ENCODE data around the gene BIRC7.

The BIRC7 gene

DNA sequence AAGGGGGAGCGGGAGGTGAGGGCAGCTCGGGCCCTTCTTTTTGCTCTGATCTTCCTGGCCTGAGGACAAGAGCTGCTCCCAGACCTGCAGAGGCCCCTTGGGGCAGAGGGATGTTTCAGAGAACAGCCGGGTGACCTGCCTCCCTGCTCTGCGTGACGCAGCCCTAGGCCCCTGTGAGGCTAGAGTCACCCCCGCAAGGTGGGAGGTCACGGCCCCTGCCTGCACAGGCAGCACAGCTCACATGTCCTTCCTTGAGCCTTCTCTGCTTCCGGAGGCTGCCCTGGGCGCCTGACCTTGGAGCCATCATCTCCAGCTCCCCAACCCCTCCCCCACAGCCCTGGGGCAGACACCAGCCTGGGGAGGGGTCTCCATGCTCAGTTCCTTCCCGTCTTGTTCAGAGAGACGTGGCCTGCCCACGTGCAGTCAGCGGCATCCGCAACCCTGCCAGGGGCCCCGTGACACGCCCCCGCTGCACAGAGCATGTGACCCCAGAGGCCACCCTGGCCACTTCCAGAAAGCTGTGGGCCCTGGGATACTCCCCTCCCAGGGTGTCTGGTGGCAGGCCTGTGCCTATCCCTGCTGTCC, at the start of gene BIRC7:
BIRC7 (plus strand) TSS at position 507 of the 585 bp plus-strand sequence. CDS start 192 bp downstream, outside the sequence.
- DNase-seq: no peak

GRCh38 chr20:63186084-63186483, 49.6 kb upstream of the BIRC7 start:
- DNase-seq: no peak

- DNase-seq: no peak
Observed at GRCh38 chr20:63186528-63187316, 49.0 kb upstream of the BIRC7 start.

DNA sequence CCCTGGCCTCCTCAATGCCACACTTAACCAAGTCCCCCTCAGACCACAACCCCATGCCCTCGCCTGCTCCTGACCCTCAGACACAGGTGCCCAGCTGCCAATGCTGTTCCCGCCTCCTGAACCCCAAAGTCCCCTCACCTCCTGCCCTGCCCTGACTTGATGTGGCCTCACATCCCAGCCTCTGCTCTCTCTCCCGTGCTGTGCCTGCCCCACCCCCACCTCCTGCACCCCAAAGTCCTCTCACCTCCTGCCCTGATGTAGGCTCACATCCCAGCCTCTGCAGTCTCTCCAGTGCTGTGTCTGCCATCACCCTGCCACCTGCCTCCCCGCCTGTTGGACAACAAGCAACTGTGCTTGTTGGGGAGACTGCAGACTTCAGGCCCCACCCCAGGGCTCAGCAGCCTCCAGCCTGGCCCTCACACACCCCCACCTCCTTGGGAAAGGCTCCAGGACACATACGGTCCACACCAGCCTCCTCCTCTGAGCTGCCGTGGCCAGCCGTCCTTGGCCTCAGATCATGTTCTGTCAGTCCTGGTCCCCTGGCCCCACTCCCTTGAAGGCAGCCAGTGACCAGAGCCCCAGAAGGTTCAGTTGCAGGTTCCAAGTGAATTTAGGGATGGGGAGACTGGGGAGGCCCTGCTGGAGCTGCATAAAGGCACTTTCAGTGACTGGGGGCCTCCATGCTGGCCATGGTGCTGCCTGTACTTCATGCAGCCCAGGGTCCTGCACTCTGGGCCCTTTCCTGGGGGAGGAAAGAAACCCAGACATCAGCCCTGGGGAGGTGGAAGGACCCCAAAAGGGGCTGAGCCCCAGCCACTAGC, 48.2 kb upstream of the BIRC7 start:
- DNase-seq: no peak

DNA sequence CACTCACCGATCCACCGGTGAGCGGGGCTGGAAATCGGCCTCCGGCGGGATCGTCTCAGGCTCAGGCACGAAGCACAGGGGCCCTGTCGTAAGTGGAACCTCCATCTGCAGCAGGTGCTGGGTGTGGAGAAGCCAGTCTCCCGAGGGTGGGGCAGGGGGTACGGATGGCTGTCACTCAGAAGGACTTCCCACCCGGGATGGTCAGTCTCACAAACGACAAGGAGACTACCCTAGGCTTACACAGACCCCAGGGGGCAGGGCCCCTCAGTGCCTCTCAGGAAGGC, 47.6 kb upstream of the BIRC7 start:
- DNase-seq: no peak

- DNase-seq: no peak
Observed at GRCh38 chr20:63188641-63189321, 46.9 kb upstream of the BIRC7 start.

GRCh38 chr20:63189322-63189642, 46.4 kb upstream of the BIRC7 start:
- DNase-seq: no peak

DNA sequence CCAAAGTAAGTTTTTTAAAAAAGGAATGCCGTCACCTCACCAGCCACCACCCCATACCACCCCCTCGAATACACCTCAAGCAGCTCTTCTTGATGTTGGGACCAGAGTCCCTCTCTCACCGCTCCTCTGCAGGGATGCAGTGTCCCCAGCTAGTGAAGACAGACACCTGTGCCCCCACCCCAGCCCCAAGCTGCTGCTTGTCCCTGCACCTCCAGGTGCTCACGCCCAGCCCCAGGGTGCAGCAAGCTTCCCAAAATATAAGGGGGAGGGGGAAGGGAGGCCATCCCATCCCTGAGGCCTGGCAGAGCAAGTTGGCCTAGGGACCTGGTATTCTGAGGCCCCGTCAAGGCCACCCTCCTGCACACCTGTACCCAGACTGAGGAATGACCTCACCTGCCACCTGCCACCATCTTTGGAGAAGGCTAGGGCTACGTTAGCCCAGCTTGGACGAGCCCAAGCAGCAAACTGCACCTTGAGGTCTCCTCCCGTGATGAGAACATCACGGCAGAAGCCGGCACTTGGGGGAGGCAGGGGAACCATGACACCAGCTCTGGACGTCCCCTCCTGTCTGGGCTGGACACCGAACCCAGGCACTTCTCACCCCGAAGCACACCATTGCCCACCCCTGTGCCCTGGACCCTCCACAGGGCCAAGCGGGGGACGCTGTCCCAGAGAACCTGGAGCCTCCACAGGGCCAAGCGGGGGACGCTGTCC, 45.7 kb upstream of the BIRC7 start:
- no peak for DNase-seq

DNA sequence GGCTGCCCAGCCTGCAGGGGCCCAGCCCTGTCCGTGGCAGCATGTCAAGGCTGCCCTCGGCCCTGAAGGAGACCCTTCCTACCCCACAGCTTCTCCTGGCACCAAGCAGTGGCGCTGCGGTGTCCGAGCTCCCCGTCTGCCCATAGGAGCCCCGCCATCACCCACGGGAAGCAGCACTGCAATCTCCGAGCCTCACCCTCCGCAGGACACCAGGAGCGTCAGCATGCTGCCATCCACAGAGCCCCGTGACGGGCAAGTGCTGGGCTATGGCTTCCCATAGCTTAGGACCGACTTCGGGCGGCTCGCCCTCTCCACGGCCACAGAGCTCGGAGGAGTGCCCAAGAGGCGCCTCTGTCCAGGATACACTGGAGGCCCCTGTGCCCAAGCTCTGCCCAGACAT, 44.9 kb upstream of the BIRC7 start:
- no peak for DNase-seq

DNA sequence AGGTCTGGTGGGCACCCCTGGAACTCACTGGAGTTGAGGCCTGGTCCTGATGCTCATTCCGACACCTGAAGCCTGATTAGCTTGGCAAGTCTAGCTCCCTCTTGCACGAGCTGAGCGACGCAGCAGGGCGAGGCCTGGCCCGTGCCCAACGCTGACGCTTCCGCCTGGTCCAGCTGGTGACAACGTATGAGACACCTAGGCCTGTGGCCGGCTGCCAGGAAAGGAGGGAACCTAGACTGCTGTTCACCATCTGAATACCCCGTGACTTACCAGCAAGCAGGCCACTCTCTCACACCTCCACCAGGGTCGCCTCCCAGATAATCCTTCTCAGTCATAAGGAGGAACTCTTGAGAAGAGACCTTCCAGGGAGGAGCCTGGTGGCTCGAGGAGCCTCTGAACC, 44.3 kb upstream of the BIRC7 start:
- DNase-seq: no peak

- DNase-seq: no peak
Observed at GRCh38 chr20:63192721-63193120, 43.0 kb upstream of the BIRC7 start.

DNA sequence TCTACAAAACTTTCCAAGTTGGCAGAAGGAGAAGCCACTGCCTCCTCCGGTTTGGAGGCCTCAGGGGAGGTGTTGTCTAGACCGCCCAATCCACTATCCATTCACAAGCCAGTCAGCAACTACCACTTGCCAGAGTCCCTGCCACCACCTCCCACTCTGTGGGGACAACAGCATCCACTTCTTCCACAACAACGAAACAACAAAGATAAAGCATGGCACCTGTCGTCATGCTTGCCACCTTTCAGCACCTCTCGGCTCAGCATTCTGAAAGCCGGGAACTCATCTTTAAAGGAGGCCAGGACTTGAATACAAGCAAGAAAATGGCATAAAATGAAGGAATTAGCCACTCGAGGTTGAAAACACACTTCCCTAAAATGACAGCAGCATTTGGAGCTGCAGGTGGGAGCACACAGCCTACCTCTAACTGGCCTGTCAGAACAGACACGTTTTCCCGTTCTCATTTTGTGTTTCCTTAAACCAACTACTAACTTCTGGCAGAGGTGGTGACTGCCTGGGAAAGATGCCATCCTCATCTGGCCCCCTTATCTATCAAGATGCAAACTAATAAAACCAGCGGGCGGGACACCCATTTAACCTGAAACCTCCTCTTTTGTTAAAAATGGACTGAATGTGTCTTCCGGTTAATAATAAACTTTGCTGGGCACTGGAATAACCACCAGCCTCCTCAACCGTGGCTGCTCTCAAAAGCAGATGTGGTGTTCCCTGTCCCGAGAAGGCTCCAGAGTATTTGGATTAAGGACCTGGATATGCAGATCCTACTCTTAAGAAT, 41.5 kb upstream of the BIRC7 start:
- DNase-seq: no peak

- DNase-seq: no peak
Observed at GRCh38 chr20:63194797-63195173, 40.9 kb upstream of the BIRC7 start.

DNA sequence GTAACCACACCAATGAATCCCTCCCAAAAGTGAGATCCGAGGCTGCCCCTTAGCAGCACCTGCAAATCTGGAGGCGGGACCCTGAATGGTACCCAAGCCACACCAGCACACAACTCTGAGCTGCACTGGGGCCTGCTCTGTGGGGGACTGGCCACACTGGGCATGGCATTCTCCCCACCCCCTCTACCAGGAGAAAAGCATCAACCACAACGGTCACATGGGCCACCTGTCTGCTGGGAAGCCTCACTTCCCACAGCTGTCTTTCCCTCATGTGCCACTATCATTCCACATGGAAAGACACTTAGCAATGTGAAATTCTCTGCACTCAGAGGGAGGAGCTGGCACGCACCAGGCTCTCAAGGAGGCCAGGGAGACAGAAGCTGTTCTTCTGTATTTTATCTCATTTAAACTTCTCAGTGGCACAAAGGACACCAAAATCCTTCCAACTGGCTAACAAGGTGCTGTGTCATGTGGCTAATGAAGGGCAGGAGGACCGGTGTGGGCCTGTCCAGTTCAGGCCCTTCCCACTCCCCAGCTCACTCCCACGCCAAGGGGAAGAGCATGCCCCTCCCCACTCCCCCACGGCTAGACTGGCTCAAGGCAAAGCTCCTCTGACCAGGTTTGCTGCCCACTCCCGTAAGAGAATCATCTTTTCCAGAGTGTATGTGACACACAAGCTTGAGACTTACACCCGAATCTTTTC, 38.8 kb upstream of the BIRC7 start:
- no peak for DNase-seq

DNA sequence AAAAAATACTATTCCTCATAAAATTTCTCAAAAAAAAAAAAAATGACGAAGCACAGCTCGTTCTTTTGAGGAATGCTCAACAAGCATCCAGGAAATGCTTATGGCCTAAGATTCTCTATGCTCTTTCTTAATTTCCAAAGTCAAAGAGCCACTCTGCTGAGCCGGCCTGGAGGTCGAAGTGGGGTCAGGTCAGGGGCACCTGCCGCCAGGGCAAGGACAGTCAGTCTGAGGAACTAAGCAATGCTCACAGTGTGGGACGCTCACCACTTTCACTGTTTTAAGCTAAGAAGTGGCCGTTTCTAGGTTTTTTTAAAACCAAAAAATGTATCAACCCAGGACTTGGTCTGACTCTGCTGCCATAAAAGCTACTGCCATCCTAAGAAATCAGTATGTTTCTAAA, 37.1 kb upstream of the BIRC7 start:
- no peak for DNase-seq

GRCh38 chr20:63202021-63202420, 33.7 kb upstream of the BIRC7 start:
- no peak for DNase-seq

- no peak for DNase-seq
Observed at GRCh38 chr20:63202811-63203526, 32.7 kb upstream of the BIRC7 start.

DNA sequence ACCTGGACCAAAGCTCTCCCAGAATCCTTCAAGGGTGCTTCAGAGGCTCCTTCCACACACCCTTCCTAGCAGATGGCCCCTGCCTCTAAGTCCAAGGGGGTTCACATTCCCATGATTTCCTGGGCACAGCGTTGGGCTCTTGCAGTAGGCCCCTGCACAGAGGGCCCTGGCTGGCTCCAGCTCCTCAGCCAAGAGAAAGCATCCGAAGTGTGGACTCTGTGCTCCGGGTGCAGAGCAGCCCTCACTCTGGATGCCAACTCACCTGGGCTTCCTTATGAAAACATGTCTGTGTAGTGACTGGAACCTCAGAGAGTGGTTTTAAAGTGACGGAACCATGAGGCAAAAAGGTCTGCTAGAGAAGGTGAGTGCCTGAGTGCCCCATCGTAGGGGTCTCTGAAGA, 31.3 kb upstream of the BIRC7 start:
- DNase-seq: no peak

DNA sequence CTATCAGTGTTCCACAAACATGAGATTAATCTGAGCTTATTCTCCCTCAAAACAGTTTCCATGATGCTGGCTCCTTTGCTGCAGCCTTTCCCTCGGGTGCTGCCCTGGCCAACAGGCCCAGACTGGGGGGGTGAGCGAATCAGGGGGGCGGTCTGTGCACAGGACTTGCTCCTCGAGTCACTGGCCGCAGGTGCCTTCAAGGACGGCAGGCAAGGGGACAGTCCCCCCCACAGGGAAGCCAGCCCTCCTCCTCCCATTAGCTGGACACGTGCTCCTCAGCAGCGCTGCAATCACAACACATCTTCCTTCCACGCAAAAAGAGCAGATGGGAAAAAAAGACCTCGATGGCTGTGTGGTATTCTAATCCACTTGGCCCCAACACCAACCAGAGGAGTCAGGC, 29.8 kb upstream of the BIRC7 start:
- DNase-seq: no peak

DNA sequence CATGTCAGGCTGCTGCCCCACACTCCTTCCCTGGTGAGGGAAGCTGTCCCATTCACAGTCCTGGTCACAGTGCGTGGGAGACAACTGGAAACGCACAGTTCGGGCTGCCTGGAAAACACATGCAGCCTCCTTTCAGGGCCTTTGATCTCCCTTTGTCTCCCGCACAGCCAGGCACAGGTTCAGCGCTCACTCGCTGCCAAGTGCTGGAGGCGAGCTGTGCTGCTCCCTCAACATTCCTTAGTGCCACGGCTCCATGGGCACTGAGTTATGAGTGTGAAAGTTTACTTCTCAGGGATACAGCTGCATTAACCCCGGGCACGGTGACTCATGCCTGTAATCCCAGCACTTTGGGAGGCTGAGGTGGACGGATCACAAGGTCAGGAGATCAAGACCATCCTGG, 28.8 kb upstream of the BIRC7 start:
- DNase-seq: no peak

GRCh38 chr20:63208346-63208909, 27.3 kb upstream of the BIRC7 start:
- no peak for DNase-seq
